IMR-90 (cell line): ENCODE results near the gene DHRS4. TPM values are rescaled to one million over a fixed set of nuclear protein-coding genes. Genes with fewer than 3 reads are reported as not detected.
"Not testable (repeated sequence)": the region's sequence is repeated elsewhere in the genome, so short reads cannot be mapped to it uniquely, and the experiment has no call there.

Experiments
- ATAC-seq: fragments of 200-7000 bp; cut with Tn5 transposase; 2 replicates; pipeline ENCODE4 v1.9.1; 2020; ENCODE audit warnings: low read depth, mild to moderate bottlenecking, moderate library complexity
- BruUV-seq: library from RNA; stranded (reverse); fragments of 400-500 nt; replicated peaks from 2 replicates; lab custom pipeline; 2021; lab: Mats Ljungman, UMichigan
- CTCF ChIA-PET: fragments of 300-600 bp; formaldehyde crosslinking; extraction: SDS; loops from one replicate; lab custom pipeline; 2021; ENCODE audit warnings: antibody characterized with exemption; lab: Yijun Ruan, JAX
- POLR2A ChIA-PET: fragments of 300-600 bp; sonication (Branson Sonifier 250); formaldehyde crosslinking; loops from one replicate; lab custom pipeline; 2022; ENCODE audit warnings: antibody characterized with exemption; ENCODE audit not compliant: unreplicated experiment; lab: Charles Lee
- DNase-seq: peaks from one replicate; pipeline ENCODE4 v3.0.0; 2013
- H2AFZ ChIP-seq: replicated peaks from 2 replicates; pipeline ENCODE3; 2013; ENCODE audit warnings: low read length, mild to moderate bottlenecking; ENCODE audit not compliant: poor library complexity
- H2AK5ac ChIP-seq: 2 replicates; pipeline ENCODE4 v1.6.1; 2013; ENCODE audit warnings: low read depth, low read length, inconsistent platforms
- H2AK9ac ChIP-seq: replicated peaks from 2 replicates; pipeline ENCODE3; 2013; ENCODE audit warnings: mild to moderate bottlenecking, low read depth, low read length, moderate library complexity; ENCODE audit not compliant: poor library complexity
- H2BK120ac ChIP-seq: 2 replicates; pipeline ENCODE4 v1.6.1; 2013; ENCODE audit warnings: low read depth, low read length, inconsistent platforms
- H2BK15ac ChIP-seq: 3 replicates; pipeline ENCODE4 v1.6.1; 2013; ENCODE audit warnings: low read depth, low read length, inconsistent platforms
- H2BK20ac ChIP-seq: 2 replicates; pipeline ENCODE4 v1.6.1; 2013; ENCODE audit warnings: low read depth, mild to moderate bottlenecking, inconsistent platforms, low read length, moderate library complexity
- H2BK5ac ChIP-seq: 2 replicates; pipeline ENCODE4 v1.6.1; 2013; ENCODE audit warnings: mild to moderate bottlenecking, low read depth, low read length, inconsistent platforms; ENCODE audit not compliant: poor library complexity, severe bottlenecking
- H3K14ac ChIP-seq: replicated peaks from 2 replicates; pipeline ENCODE4 v1.6.1; 2013; ENCODE audit warnings: low read depth, low read length, inconsistent platforms
- H3K18ac ChIP-seq: 2 replicates; pipeline ENCODE4 v1.6.1; 2013; ENCODE audit warnings: low read depth, low read length, control low read depth
- H3K23ac ChIP-seq: 2 replicates; pipeline ENCODE4 v1.6.1; 2013; ENCODE audit warnings: low read depth, low read length, inconsistent platforms
- H3K27ac ChIP-seq: 2 replicates; pipeline ENCODE4 v1.5.1; 2013; ENCODE audit warnings: mild to moderate bottlenecking, control low read depth, low read length; ENCODE audit not compliant: insufficient read depth
- H3K27me3 ChIP-seq: 2 replicates; pipeline ENCODE4 v1.6.1; 2013; ENCODE audit warnings: low read length; ENCODE audit not compliant: control insufficient read depth, insufficient read depth
- H3K36me3 ChIP-seq: 2 replicates; pipeline ENCODE4 v1.6.1; 2013; ENCODE audit warnings: low read length, mixed read lengths; ENCODE audit not compliant: control insufficient read depth, insufficient read depth
- H3K4ac ChIP-seq: 2 replicates; pipeline ENCODE4 v1.6.1; 2013; ENCODE audit warnings: low read depth, low read length, inconsistent platforms
- H3K4me1 ChIP-seq: 2 replicates; pipeline ENCODE4 v1.6.1; 2013; ENCODE audit warnings: low read length, mixed read lengths; ENCODE audit not compliant: control insufficient read depth, insufficient read depth
- H3K4me2 ChIP-seq: 2 replicates; pipeline ENCODE4 v1.6.1; 2013; ENCODE audit warnings: low read depth, mild to moderate bottlenecking, control low read depth, low read length, moderate library complexity
- H3K4me3 ChIP-seq: 2 replicates; pipeline ENCODE4 v1.5.1; 2013; ENCODE audit warnings: low read depth, mild to moderate bottlenecking, control low read depth, low read length, moderate library complexity; ENCODE audit not compliant: insufficient read depth
- H3K56ac ChIP-seq: 2 replicates; pipeline ENCODE4 v1.6.1; 2013; ENCODE audit warnings: low read length, inconsistent platforms; ENCODE audit not compliant: insufficient read depth; ENCODE audit errors: extremely low read depth
- H3K79me1 ChIP-seq, 2 experiments: 2 replicates each; pipeline ENCODE4 v1.6.1; 2013; ENCODE audit warnings: low read length in 2 of 2, inconsistent platforms in 1 of 2, low read depth in 1 of 2
- H3K9ac ChIP-seq: 2 replicates; pipeline ENCODE4 v1.6.1; 2013; ENCODE audit warnings: low read depth, low read length, control low read depth
- H3K9me1 ChIP-seq: 2 replicates; pipeline ENCODE4 v1.6.1; 2013; ENCODE audit warnings: low read length, inconsistent platforms; ENCODE audit not compliant: insufficient read depth
- H3K9me3 ChIP-seq: 2 replicates; pipeline ENCODE4 v1.6.1; 2013; ENCODE audit warnings: low read length; ENCODE audit not compliant: control insufficient read depth, insufficient read depth
- H4K20me1 ChIP-seq: 2 replicates; pipeline ENCODE4 v1.6.1; 2013; ENCODE audit warnings: low read length, inconsistent platforms; ENCODE audit not compliant: insufficient read depth
- H4K5ac ChIP-seq: 2 replicates; pipeline ENCODE4 v1.6.1; 2013; ENCODE audit warnings: mild to moderate bottlenecking, low read depth, low read length, control low read depth
- H4K8ac ChIP-seq, 2 experiments: 2 replicates each; pipeline ENCODE4 v1.6.1; 2013; ENCODE audit warnings: low read depth in 2 of 2, low read length in 2 of 2, control low read depth in 1 of 2, inconsistent platforms in 1 of 2
- H4K91ac ChIP-seq: 2 replicates; pipeline ENCODE4 v1.6.1; 2013; ENCODE audit warnings: low read depth, low read length, inconsistent platforms; ENCODE audit not compliant: insufficient read depth
- WGBS, 2 experiments: methylation state at CpG; one replicate each; pipeline versions ENCODE4 v1.1.5 to v1.1.7; 2013; ENCODE audit warnings: missing lambda C conversion rate in 2 of 2; ENCODE audit not compliant: insufficient read length in 1 of 2; ENCODE audit errors: extremely low coverage in 2 of 2; 5-methylcytosine and 5-hydroxymethylcytosine counted together
- dilution Hi-C: fragments of 300-500 bp; cut with HindIII; formaldehyde crosslinking; loops from one replicate; pipeline ENCODE4 v1.14.3; 2018; ENCODE audit warnings: low sequenced_read_pairs; ENCODE audit not compliant: unreplicated experiment
- in situ Hi-C: fragments of 300-500 bp; cut with MboI; formaldehyde crosslinking; loops from 3 replicates; pipeline ENCODE4 v1.14.3; 2019; ENCODE audit warnings: low sequenced_read_pairs, inconsistent platforms, mixed read lengths
- intact Hi-C: fragments of 100-400 bp; cut with micrococcal nuclease; formaldehyde crosslinking; loops from 2 replicates; pipeline ENCODE4 v1.10.0; 2022
- polyA plus RNA-seq, 3 experiments: library from polyadenylated mRNA; depleted of rRNA; stranded (reverse); fragments of >200 nt; gene quantifications; 2 replicates each; pipeline ENCODE4 v1.2.3, GENCODE V29; 2012; ENCODE audit warnings: low replicate concordance in 1 of 3
- total RNA-seq: library from RNA; depleted of rRNA; stranded (reverse); fragments of >200 nt; gene quantifications from 2 replicates; pipeline ENCODE4 v1.2.3, GENCODE V29; 2012

DHRS4 gene
- total and polyA plus RNA-seq, 2 of the 4 experiments (the other 2 are of a cell fraction), result 43.2 to 51.8 TPM

- H4K91ac ChIP-seq, H3K56ac ChIP-seq, H2BK5ac ChIP-seq, H3K4me3 ChIP-seq, H4K20me1 ChIP-seq, H2AFZ ChIP-seq, H3K9me3 ChIP-seq, H3K4ac ChIP-seq, DNase-seq, H3K36me3 ChIP-seq, H2AK9ac ChIP-seq, H2BK20ac ChIP-seq, H3K18ac ChIP-seq, ATAC-seq, in situ Hi-C loops, intact Hi-C loops, H3K27me3 ChIP-seq, BruUV-seq, H3K4me1 ChIP-seq, H3K4me2 ChIP-seq, H3K23ac ChIP-seq, H3K14ac ChIP-seq, H3K27ac ChIP-seq, H3K9me1 ChIP-seq, H4K5ac ChIP-seq, dilution Hi-C loops, POLR2A ChIA-PET, H2BK15ac ChIP-seq, H4K8ac ChIP-seq, H2BK120ac ChIP-seq, H3K79me1 ChIP-seq, H3K9ac ChIP-seq, CTCF ChIA-PET, H2AK5ac ChIP-seq: not testable (repeated sequence)
- WGBS, 2 experiments, result no CpG with 5 or more reads among the region's 2 CpGs
Measured at GRCh38 chr14:23961704-23962103, 8.1 kb downstream of the DHRS4 start.

DNA sequence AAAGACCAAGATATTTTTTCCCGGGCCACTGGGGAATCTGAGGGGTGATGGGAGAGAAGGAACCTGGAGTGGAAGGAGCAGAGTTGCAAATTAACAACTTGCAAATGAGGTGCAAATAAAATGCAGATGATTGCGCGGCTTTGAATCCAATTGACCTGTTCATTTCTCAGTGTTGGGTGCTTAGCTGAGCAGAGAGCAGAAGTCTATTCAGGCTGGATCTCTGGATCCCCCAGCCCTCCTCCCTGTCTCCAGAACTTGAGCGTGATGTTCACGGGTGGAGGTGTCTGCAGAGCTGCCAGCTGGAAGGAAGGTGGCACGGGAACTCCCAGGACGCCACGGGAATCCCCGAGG, 15.5 kb downstream of the DHRS4 start:
- ATAC-seq, H4K20me1 ChIP-seq, H3K18ac ChIP-seq, H2BK20ac ChIP-seq, H3K9ac ChIP-seq, CTCF ChIA-PET, H3K4ac ChIP-seq, H3K4me2 ChIP-seq, H3K4me3 ChIP-seq, H3K27me3 ChIP-seq, H3K27ac ChIP-seq, POLR2A ChIA-PET, H3K14ac ChIP-seq, H2BK120ac ChIP-seq, H3K23ac ChIP-seq, H3K36me3 ChIP-seq, H4K91ac ChIP-seq, H3K79me1 ChIP-seq, H4K5ac ChIP-seq, intact Hi-C loops, H2BK5ac ChIP-seq, in situ Hi-C loops, H2AFZ ChIP-seq, DNase-seq, H3K4me1 ChIP-seq, H2BK15ac ChIP-seq, H3K9me3 ChIP-seq, dilution Hi-C loops, H3K9me1 ChIP-seq, H4K8ac ChIP-seq, H2AK5ac ChIP-seq, H2AK9ac ChIP-seq, H3K56ac ChIP-seq, BruUV-seq: not testable (repeated sequence)
- no CpG with 5 or more reads among the region's 9 CpGs for WGBS, 2 experiments
